HG02943 (cell line): ENCODE data around the gene APOOL.
A peak's percentile ranks its signal among the peaks of the same experiment; 100 is the strongest.
"Not testable (repeated sequence)": the region's sequence is repeated elsewhere in the genome, so short reads cannot be mapped to it uniquely, and the experiment has no call there.

Experiments used
- ATAC-seq: cut with Tn5 transposase; IDR thresholded peaks from one replicate; pipeline ENCODE4 v1.9.1; 2021; ENCODE audit warnings: mild to moderate bottlenecking, low read depth, moderate library complexity; ENCODE audit not compliant: unreplicated experiment

Gene APOOL, protein sequence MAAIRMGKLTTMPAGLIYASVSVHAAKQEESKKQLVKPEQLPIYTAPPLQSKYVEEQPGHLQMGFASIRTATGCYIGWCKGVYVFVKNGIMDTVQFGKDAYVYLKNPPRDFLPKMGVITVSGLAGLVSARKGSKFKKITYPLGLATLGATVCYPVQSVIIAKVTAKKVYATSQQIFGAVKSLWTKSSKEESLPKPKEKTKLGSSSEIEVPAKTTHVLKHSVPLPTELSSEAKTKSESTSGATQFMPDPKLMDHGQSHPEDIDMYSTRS

DNA sequence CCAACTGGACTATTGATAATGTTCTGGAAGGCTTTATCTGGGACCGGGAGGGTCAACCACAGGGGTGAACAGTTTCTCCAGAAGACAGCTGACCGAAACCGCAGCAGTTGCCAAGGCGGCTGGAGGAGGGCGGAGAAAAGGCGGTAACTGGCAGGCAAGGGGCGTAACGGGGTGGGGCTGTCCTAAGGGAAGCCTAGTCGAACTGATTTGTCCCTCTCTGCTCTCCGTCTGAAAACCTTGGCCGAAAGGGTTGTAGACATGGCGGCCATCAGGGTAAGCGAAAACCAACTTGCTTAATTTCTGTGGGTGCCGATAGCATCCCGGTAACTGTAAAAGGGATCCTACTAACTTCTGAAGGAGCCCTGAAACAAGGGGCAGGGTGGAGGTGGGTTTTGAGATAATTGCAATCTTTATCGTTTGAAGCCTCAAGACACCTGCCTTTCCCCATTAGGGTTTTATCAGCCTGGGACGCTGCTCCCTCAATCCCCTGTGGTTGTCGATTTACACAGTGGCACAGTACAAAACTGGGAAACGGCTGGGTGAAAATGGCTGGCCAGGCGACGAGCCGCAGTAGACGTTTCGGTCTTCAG, at the start of gene APOOL:
Gene APOOL, plus strand, starts transcription at position 223 of the 590 bp plus-strand sequence. Its CDS starts 36 bp downstream, at position 259.
- ATAC-seq: peak; percentile 96

DNA sequence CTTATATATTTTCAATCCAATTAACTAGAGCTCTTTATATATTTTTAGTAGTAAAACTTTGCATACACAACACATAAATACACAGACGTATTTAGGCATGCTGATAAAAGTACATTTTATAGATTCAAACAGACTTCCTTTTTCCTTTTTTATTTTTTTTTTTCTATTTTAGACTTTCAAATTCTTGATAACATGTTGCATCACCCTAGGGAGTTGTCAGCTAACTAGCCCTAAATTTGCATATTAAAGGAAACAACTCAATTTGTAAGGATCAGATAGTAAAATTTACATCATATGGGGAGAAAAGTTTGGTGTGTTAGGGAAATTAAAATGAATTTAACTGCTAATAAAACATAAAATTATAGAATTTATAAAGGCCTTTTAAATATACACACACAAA, 47.4 kb upstream of the APOOL start:
- no peak for ATAC-seq

DNA sequence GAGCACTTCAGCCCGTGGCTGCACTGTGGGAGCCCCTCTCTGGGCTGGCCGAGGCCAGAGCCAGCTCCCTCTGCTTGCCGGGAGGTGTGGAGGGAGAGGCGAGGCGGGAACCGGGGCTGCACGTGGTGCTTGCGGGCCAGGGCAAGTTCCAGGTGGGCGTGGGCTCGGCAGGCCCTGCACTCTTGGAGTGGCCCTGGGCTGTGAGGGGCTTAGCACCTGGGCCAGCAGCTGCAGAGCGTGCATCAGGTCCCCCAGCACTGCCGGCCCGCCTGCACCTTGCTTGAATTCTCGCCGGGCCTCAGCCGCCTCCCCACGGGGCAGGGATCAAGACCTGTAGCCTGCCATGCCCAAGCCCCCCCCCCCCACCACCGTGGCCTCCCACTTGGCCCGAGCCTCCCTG, 28.9 kb upstream of the APOOL start:
- ATAC-seq: no peak

DNA sequence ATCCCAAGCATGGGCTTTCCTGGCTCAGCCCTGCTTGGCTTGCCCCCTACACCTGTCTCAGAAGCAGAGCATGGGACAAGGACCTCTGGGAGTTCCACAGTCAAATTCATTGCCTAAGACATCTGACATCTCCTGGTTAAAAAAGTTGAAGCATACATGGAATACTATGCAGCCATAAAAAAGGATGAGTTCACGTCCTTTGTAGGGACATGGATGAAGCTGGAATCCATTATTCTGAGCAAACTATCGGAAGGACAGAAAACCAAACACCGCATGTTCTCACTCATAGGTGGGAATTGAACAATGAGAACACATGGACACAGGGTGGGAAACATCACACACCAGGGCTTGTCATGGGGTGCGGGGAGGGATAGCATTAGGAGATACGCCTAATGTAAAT, 11.9 kb upstream of the APOOL start:
- not testable (repeated sequence) for ATAC-seq

DNA sequence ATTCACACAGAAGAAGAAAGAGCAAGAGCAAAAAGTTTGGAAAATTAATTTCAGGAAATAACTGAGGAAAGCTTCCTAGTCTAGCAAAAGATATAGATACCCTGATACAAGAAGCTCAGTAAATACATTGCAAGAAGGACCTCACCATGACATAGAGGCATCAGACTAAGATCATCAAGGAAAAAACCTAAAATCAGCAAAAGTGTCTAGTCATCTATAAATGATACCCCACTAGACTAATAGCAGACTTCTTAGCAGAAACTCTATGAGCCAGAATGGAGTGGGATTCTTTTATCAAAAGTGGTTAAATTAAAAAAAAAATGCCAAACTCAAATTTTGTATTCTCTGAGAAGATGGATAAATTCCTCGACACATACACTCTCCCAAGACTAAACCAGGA, 10.5 kb upstream of the APOOL start:
- ATAC-seq: no peak

DNA sequence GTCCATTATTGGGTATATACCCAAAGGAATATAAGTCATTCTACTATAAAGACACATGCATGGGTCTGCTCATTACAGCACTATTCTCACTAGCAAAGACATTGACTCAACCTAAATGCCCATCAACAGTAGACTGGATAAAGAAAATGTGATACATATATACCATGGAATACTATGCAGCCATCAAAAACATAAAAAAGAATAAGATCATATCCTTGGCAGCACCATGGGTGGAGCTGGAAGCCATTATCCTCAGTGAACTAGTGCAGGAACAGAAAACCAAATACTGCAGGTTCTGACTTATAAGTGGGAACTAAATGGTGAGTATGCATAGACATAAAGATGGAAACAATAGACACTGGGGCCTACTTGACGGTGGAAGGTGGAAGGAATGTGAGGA, 2.3 kb upstream of the APOOL start:
- no peak for ATAC-seq

DNA sequence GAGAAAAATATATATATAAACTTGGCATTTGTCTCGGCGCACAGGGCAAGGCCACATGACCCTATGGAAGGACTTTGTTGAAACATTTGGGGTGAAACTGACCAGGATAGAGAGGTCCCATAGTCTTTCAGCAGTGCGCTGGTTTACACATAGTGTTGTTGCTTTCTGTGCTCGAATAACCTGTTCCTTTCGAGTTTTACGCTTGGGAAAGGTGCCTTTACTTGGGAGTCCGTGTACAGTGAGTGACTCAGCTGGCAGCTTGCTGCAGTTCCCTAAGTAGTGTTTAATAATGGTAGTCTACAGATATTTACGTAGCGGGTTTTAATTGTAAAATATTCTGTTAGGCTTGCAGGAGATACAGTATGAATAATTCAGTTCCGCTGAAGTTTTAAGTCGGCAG, 578 bp downstream of the APOOL start:
- no peak for ATAC-seq

DNA sequence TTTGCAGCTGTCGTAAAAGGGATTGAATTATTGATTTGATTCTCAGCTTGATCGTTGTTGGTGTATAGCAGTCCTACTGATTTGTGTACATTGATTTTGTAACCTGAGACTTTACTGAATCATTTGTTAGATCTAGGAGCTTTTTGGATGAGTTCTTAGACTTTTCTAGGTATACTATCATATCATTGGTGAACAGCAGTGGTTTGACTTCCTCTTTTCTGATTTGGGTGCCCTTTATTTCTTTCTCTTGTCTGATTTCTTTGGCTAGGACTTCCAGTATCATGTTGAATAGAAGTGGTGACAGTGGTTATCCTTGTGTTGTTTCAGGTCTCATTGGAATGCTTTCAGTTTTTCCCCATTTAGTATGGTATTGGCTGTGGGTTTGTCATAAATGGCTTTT, 8.4 kb downstream of the APOOL start:
- ATAC-seq: no peak

DNA sequence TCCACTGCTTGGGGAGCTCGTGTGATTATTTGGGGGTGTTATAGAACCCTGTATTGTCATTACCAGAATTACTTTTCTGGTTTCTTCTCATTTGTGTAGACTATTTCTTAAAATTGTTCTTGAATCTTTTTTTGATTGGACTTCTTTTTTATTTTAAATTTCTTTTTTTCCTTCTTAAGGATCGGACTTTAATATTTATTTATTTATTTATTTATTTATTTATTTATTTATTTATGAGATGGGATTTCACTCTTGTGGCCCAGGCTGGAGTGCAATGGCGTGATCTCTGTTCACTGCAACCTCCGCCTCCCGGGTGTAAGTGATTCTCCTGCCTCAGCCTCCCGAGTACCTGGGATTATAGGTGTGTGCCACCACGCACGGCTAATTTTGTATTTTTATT, 11.7 kb downstream of the APOOL start:
- not testable (repeated sequence) for ATAC-seq

DNA sequence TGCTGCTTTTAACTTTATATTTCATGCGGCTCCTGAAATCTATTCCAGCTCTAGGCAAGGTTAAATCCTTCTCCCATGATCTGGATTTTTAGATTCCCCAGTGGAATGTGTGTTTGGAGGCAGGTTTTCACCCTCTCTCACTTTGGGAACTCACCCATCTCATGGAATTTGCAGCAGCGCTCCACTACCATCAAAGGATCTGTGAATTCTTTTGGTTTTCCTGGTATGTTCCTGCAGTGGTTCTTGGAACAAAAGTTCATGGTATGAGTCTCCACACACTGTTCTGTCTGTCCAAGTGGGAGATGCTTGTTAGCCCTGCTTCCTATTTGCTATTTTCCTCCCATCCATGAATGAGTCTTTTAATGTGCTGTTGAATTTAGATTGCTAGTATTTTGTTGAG, 14.0 kb downstream of the APOOL start:
- no peak for ATAC-seq

DNA sequence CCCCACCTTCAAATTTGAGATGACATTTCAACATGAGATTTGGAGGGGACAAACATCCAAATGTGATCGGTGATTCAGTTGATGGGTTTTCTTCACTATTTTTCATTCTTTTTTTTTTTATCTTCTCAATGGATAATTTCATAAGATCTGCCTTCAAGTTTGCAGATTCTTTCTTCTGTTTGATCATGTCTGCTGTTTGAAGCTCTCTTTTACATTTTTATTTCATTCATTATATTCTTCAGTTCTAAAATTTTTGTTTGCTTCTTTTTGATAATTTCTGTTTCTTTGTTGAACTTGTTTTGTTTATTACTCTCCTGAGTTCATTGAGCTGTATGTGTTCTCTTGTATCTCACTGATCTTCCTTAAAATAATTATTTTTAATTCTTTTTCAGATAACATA, 14.8 kb downstream of the APOOL start:
- ATAC-seq: no peak

DNA sequence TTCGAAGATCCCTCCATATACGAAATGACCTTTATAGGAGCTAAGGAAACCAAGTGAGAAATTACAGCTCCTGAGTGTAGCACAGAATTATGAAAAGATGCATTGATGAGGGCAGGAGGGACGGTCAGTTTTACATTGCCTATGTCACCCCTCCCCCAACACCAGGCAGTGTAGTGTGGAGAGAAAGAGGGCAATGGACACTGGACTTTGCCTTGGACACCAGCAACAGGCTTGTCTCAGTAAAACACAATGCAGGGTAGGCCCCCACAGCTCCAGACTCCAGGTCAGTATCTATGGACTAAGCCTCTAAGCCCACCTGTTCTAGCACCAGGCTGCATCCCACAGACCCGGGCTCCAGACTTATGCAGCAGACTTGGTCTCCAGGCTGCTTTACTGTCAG, 16.5 kb downstream of the APOOL start:
- no peak for ATAC-seq

DNA sequence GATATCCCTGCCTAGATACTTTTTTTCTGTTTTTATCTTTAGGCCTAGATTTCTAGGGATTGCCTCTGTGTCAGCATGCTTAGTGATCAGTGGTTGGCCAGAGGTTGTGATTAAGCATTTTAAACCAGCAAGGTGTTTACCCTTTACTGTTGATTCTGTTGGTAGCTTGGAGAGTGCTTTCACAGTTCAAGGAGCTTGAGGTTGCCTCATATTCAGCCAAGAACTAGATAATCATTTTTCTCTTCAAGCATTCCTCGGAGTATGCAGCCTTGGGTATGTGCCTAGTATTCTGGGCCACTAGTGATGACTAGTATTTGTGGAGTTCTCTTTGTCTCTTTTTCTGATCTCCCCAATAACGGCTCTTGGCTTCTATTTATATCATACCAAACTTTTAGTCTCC, 20.4 kb downstream of the APOOL start:
- ATAC-seq: no peak

DNA sequence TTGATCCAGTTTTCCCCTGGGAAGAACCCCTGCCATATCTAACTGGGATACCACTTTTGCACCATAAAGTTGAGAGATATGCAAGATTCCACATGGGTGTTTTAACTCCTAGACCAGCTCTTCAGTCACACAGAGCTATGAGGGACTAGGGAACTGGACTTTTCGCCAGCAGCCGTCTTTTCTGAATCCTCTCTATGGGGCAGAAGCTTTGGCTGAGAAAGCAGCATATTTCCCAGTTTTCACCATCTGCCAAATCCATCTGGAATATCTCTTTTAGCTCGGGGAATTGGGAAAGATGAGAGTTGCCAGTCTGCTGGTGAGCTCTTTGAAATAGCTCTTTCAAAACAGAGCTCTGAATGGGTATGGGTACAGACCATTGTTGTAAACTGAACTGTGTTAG, 20.9 kb downstream of the APOOL start:
- no peak for ATAC-seq

DNA sequence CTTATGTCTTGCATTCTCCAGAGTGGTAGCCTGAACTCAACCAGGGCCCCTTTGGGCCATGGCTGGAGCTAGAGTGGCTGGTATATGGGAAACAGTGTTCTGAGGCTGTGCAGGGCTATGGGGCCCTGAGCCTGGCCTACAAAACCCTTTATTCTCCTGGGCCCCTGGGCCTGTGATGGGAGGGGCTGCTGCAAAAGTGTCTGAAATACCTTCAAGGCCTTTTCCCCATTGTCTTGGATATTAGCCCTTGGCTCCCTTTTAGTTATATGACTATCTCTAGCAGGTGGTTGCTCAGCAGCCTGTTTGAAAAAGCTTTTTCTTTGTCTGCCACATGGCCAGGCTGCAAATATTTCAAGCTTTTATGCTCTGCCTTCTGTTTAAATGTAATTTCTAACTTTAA, 22.5 kb downstream of the APOOL start:
- ATAC-seq: no peak

DNA sequence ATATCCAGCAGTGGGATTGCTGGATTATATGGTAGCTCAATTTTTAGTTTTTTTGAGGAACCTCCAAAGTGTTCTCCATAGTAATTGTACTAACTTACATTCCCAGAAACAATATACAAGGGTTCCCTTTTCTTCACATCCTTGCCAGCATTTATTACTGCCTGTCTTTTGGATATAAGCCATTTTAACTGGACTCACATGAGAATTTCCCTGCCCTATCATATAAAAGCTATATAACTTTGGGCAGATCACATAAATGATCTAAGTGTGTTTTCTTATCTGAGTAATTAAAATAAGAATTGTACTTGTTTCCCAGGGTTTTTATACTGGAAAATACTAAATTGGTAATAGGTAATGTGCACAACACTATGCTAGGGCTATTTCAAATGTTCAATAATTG, 25.4 kb downstream of the APOOL start:
- no peak for ATAC-seq

DNA sequence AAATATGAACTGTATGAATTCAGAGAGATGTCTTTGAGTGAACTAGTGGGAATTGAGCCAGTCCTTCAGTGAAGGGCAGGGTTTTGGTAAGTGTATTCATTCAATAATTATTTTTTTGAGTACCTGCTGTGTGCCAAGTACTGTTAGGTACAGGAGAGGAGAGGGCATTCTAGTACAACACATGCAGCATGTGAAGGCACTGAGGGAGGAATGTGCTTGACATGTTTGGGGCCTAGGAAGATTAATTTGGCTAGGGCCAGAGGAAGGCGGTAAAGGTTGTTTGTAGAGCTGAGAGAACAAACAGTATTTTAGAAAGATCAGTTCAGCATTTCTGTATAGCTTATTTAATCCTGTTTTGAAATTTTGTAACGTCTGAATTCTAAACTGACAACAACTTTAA, 27.8 kb downstream of the APOOL start:
- no peak for ATAC-seq

DNA sequence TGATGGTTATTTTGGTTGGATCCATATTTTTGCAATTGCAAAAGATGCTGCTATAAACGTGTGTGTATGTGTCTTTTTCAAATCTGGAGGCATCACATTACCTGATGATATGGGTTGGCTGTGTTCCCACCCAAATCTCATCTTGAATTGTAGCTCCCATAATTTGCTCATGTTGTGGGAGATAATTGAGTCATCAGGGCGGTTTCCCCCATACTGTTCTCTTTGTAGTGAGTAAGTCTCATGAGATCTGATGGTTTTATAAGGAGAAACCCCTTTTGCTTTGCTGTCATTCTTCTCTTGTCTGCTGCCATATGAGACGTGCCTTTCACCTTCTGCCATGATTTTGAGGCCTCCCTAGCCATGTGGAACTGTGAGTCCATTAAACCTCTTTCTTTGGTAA, 33.4 kb downstream of the APOOL start:
- ATAC-seq: no peak

DNA sequence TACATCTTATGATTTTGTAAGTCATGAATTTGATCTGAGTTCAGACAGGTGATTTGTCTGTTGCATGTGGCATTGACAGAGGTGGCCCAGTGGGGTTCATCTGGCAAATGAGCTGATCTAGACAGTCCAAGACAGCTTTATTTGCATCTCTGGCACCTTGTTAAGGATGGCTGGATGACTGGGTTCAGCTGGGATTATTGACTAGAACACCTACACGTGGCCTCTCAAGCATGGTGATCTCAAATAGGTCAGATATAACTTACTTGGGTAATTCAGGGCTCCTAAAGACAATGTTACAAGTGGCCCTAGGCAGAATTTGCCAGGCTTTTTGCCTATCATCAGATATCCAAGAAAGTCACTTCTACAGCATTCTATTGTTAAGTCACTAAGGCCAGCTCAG, 48.0 kb downstream of the APOOL start:
- no peak for ATAC-seq

DNA sequence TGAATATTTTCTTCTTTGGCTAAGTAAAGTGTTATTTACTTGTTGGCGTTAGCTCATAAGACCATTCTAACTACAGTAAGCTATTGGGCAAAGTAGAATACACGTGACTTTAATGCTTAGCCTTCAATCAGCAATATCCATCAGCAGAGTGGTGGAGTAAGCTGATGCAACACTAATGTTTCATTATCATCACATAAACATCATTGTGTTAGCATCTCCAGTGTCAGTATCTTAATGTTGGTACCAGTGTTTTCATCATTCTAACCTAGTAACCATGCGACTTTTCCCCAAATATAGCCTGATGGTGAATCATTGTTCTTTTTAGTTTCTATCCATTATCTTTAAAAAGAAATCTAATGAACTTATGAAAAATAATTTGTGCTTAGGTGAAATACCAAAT, 48.5 kb downstream of the APOOL start:
- ATAC-seq: no peak

DNA sequence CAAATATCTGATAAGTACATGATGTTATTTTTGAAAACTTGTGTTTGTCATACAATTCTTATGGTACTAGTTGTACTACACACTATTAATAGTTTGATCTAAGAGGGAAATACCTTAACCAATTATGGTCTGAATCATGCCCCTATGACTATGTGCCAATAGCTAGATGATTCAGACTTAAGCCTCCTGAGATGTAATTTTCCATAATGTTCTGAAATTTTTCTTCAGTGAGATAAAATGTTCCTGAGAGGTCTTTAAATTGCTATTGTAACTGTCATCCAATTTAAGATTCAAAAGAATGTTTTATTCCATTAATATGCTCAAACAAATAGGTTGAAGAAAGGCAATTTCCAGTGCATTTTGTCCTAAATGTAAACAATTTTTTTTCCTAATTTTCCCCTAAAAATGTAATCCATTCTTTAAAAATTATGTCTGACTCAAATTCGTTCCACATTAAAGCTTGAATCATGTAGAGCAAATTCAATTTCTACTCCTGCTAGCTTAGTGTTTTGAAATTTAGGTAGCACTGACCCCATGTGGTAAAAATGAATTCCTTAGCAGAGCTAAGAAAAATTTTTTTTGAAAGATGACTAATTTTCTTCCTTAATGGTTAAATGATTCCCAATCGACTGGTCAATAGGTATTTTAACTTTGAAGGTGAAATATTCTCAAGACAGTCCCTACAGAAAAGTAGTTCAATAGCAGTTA, 49.1 kb downstream of the APOOL start:
- no peak for ATAC-seq
